ENCODE results near the gene SACM1L.
"Not testable (repeated sequence)": the region's sequence is repeated elsewhere in the genome, so short reads cannot be mapped to it uniquely, and the experiment has no call there.

SACM1L gene

GRCh38 chr3:45741742-45742460, 52.7 kb downstream of the SACM1L start:
- DNase-seq (ENCODE audit: low spot score), result no peak

GRCh38 chr3:45742461-45743089, 53.4 kb downstream of the SACM1L start:
- DNase-seq (ENCODE audit: low spot score), result no peak

- no peak for DNase-seq (ENCODE audit: low spot score)
These were observed 57.1 kb downstream of the SACM1L start for GRCh38 chr3:45746165-45746776.

- no peak for DNase-seq (ENCODE audit: low spot score)
These were observed 57.8 kb downstream of the SACM1L start for GRCh38 chr3:45746777-45747622.

- DNase-seq (ENCODE audit: low spot score), result no peak
These were observed 58.9 kb downstream of the SACM1L start for GRCh38 chr3:45748068-45748467.

GRCh38 chr3:45749036-45749600, 59.9 kb downstream of the SACM1L start:
- not testable (repeated sequence) for DNase-seq (ENCODE audit: low spot score)

GRCh38 chr3:45749880-45750279, 60.7 kb downstream of the SACM1L start:
- DNase-seq (ENCODE audit: low spot score), result no peak

- no peak for DNase-seq (ENCODE audit: low spot score)
These were observed 62.5 kb downstream of the SACM1L start for GRCh38 chr3:45751537-45752242.

GRCh38 chr3:45753095-45753494, 63.9 kb downstream of the SACM1L start:
- DNase-seq (ENCODE audit: low spot score), result no peak

GRCh38 chr3:45754461-45754860, 65.3 kb downstream of the SACM1L start:
- no peak for DNase-seq (ENCODE audit: low spot score)

GRCh38 chr3:45756055-45756454, 66.9 kb downstream of the SACM1L start:
- no peak for DNase-seq (ENCODE audit: low spot score)

GRCh38 chr3:45757141-45757540, 67.9 kb downstream of the SACM1L start:
- not testable (repeated sequence) for DNase-seq (ENCODE audit: low spot score)

- DNase-seq (ENCODE audit: low spot score), result no peak
These were observed 69.7 kb downstream of the SACM1L start for GRCh38 chr3:45758871-45759270.

GRCh38 chr3:45759851-45760250, 70.7 kb downstream of the SACM1L start:
- DNase-seq (ENCODE audit: low spot score), result no peak

- peak; percentile 83 for DNase-seq (ENCODE audit: low spot score)
These were observed 71.9 kb downstream of the SACM1L start for GRCh38 chr3:45760878-45761711.

GRCh38 chr3:45761831-45762230, 72.6 kb downstream of the SACM1L start:
- DNase-seq (ENCODE audit: low spot score), result peak; percentile 22

- DNase-seq (ENCODE audit: low spot score), result no peak
These were observed 73.6 kb downstream of the SACM1L start for GRCh38 chr3:45762647-45763302.

- DNase-seq (ENCODE audit: low spot score), result no peak
These were observed 74.1 kb downstream of the SACM1L start for GRCh38 chr3:45763303-45763675.

GRCh38 chr3:45765266-45765851, 76.2 kb downstream of the SACM1L start:
- DNase-seq (ENCODE audit: low spot score), result peak; percentile 6

- peak; percentile 5 for DNase-seq (ENCODE audit: low spot score)
These were observed 76.8 kb downstream of the SACM1L start for GRCh38 chr3:45765958-45766357.

Measured in D341Med (cell line).